H9 (cell line): Measurements from ENCODE around the gene SFTPA2. TPM values are rescaled to one million over a fixed set of nuclear protein-coding genes. Genes with fewer than 3 reads are reported as not detected.

Source experiments
- DNase-seq: peaks from one replicate; pipeline ENCODE4 v3.0.0-alpha.2; 2017
- H2AFZ ChIP-seq: one replicate; pipeline ENCODE4 v1.6.1; 2013; ENCODE audit warnings: mild to moderate bottlenecking, low read length, control low read depth, moderate library complexity
- H2AK5ac ChIP-seq: 2 replicates; pipeline ENCODE4 v1.6.1; 2013; ENCODE audit warnings: low read length, control low read depth, mixed read lengths; ENCODE audit not compliant: insufficient read length
- H2BK120ac ChIP-seq: one replicate; pipeline ENCODE4 v1.6.1; 2013; ENCODE audit warnings: low read depth, mild to moderate bottlenecking, low read length, control low read depth, inconsistent platforms; ENCODE audit not compliant: poor library complexity, severe bottlenecking
- H2BK12ac ChIP-seq: 2 replicates; pipeline ENCODE4 v1.6.1; 2013; ENCODE audit warnings: low read length, control low read depth, mixed read lengths, low read depth; ENCODE audit not compliant: insufficient read length
- H2BK15ac ChIP-seq: 2 replicates; pipeline ENCODE4 v1.6.1; 2013; ENCODE audit warnings: low read depth, low read length, control low read depth
- H2BK20ac ChIP-seq: one replicate; pipeline ENCODE4 v1.6.1; 2013; ENCODE audit warnings: low read depth, mild to moderate bottlenecking, low read length, control low read depth, inconsistent platforms; ENCODE audit not compliant: poor library complexity, severe bottlenecking
- H2BK5ac ChIP-seq: 2 replicates; pipeline ENCODE4 v1.6.1; 2013; ENCODE audit warnings: low read length, control low read depth, mixed read lengths; ENCODE audit not compliant: insufficient read length
- H3K14ac ChIP-seq: 2 replicates; pipeline ENCODE4 v1.6.1; 2013; ENCODE audit warnings: low read length, control low read depth; ENCODE audit not compliant: insufficient read depth
- H3K18ac ChIP-seq: 2 replicates; pipeline ENCODE4 v1.6.1; 2013; ENCODE audit warnings: low read depth, mild to moderate bottlenecking, mixed read lengths, low read length, control low read depth; ENCODE audit not compliant: insufficient read length
- H3K23ac ChIP-seq: 2 replicates; pipeline ENCODE4 v1.6.1; 2013; ENCODE audit warnings: low read length, control low read depth, mixed read lengths, low read depth; ENCODE audit not compliant: insufficient read length
- H3K23me2 ChIP-seq: 2 replicates; pipeline ENCODE4 v1.6.1; 2013; ENCODE audit warnings: low read depth, mild to moderate bottlenecking, mixed read lengths, low read length, control low read depth; ENCODE audit not compliant: insufficient read length, poor library complexity, severe bottlenecking
- H3K27ac ChIP-seq: 2 replicates; pipeline ENCODE4 v1.5.1; 2013; ENCODE audit warnings: low read length, control low read depth, mixed read lengths, low read depth; ENCODE audit not compliant: insufficient read length
- H3K27me3 ChIP-seq: 2 replicates; pipeline ENCODE4 v1.6.1; 2013; ENCODE audit warnings: low read length, control low read depth, inconsistent platforms; ENCODE audit not compliant: insufficient read depth
- H3K4ac ChIP-seq: 2 replicates; pipeline ENCODE4 v1.6.1; 2013; ENCODE audit warnings: low read depth, mild to moderate bottlenecking, control low read depth, inconsistent platforms, low read length, moderate library complexity
- H3K4me1 ChIP-seq: 2 replicates; pipeline ENCODE4 v1.6.1; 2013; ENCODE audit warnings: low read length, control low read depth, inconsistent platforms; ENCODE audit not compliant: insufficient read depth
- H3K4me2 ChIP-seq: 2 replicates; pipeline ENCODE4 v1.6.1; 2013; ENCODE audit warnings: low read length, control low read depth, mixed read lengths; ENCODE audit not compliant: insufficient read length, insufficient read depth
- H3K56ac ChIP-seq: 2 replicates; pipeline ENCODE4 v1.6.1; 2013; ENCODE audit warnings: low read depth, mild to moderate bottlenecking, mixed read lengths, low read length, control low read depth; ENCODE audit not compliant: insufficient read length
- H3K79me1 ChIP-seq: 2 replicates; pipeline ENCODE4 v1.6.1; 2013; ENCODE audit warnings: low read depth, mild to moderate bottlenecking, moderate library complexity, low read length, control low read depth, inconsistent platforms; ENCODE audit not compliant: insufficient read depth, poor library complexity, severe bottlenecking
- H3K79me2 ChIP-seq: 2 replicates; pipeline ENCODE4 v1.6.1; 2013; ENCODE audit warnings: low read length, control low read depth, inconsistent platforms; ENCODE audit not compliant: insufficient read depth
- H3K9ac ChIP-seq: 2 replicates; pipeline ENCODE4 v1.6.1; 2013; ENCODE audit warnings: low read length, control low read depth, mixed read lengths; ENCODE audit not compliant: insufficient read length; ENCODE audit errors: extremely low read depth
- H3K9me3 ChIP-seq: one replicate; pipeline ENCODE4 v1.6.1; 2013; ENCODE audit warnings: low read depth, low read length, inconsistent platforms; ENCODE audit not compliant: control insufficient read depth
- H3T11ph ChIP-seq: one replicate; pipeline ENCODE4 v1.6.1; 2013; ENCODE audit warnings: mild to moderate bottlenecking, low read length, control low read depth, inconsistent platforms
- H4K20me1 ChIP-seq: one replicate; pipeline ENCODE4 v1.6.1; 2013; ENCODE audit not compliant: control insufficient read depth, insufficient read length, insufficient read depth
- H4K5ac ChIP-seq: 2 replicates; pipeline ENCODE4 v1.6.1; 2013; ENCODE audit warnings: low read depth, mild to moderate bottlenecking, mixed read lengths, low read length, control low read depth; ENCODE audit not compliant: insufficient read length
- H4K8ac ChIP-seq: replicated peaks from 2 replicates; pipeline ENCODE4 v1.6.1; 2013; ENCODE audit warnings: low read length, control low read depth, mixed read lengths, low read depth; ENCODE audit not compliant: insufficient read length
- H4K91ac ChIP-seq: 2 replicates; pipeline ENCODE4 v1.6.1; 2013; ENCODE audit warnings: low read depth, mild to moderate bottlenecking, moderate library complexity, mixed read lengths, low read length, control low read depth; ENCODE audit not compliant: insufficient read length
- H3K27ac Mint-ChIP-seq, 3 experiments: 2 replicates in 2 of 3; 3 replicates in 1 of 3; pipeline ENCODE4 v1.8.0; 2020 to 2021; ENCODE audit warnings: mixed read lengths in 3 of 3, mild to moderate bottlenecking in 1 of 3, moderate library complexity in 1 of 3
- H3K27me3 Mint-ChIP-seq: 2 replicates; pipeline ENCODE4 v1.8.0; 2021; ENCODE audit warnings: low read depth, mild to moderate bottlenecking, moderate library complexity, mixed read lengths
- H3K36me3 Mint-ChIP-seq, 3 experiments: 2 replicates in 2 of 3; 3 replicates in 1 of 3; pipeline ENCODE4 v1.8.0; 2020 to 2021; ENCODE audit warnings: low read depth in 3 of 3, mixed read lengths in 3 of 3; ENCODE audit not compliant: insufficient read depth in 1 of 3
- H3K4me1 Mint-ChIP-seq, 2 experiments: 2 replicates each; pipeline ENCODE4 v1.8.0; 2020; ENCODE audit warnings: mixed read lengths in 2 of 2
- H3K4me3 Mint-ChIP-seq, 2 experiments: 2 replicates in 1 of 2; 3 replicates in 1 of 2; pipeline ENCODE4 v1.8.0; 2020 to 2021; ENCODE audit warnings: mild to moderate bottlenecking in 2 of 2, mixed read lengths in 2 of 2, moderate library complexity in 1 of 2
- H3K9me3 Mint-ChIP-seq, 2 experiments: 2 replicates in 1 of 2; 3 replicates in 1 of 2; pipeline ENCODE4 v1.8.0; 2020; ENCODE audit warnings: mild to moderate bottlenecking in 2 of 2, mixed read lengths in 2 of 2, moderate library complexity in 1 of 2
- CTCF ChIP-seq: fragments of 200-600 bp; sonication (generic); conservative IDR thresholded peaks from 3 replicates; pipeline ENCODE4 v1.8.0; 2021; ENCODE audit warnings: antibody characterized with exemption, mild to moderate bottlenecking
- total RNA-seq: library from RNA; stranded (reverse); gene quantifications from 2 replicates; pipeline ENCODE4 v1.2.1, GENCODE V29; 2021

Gene SFTPA2
- total RNA-seq, 1 experiment from 2014 or later = not detected

DNA sequence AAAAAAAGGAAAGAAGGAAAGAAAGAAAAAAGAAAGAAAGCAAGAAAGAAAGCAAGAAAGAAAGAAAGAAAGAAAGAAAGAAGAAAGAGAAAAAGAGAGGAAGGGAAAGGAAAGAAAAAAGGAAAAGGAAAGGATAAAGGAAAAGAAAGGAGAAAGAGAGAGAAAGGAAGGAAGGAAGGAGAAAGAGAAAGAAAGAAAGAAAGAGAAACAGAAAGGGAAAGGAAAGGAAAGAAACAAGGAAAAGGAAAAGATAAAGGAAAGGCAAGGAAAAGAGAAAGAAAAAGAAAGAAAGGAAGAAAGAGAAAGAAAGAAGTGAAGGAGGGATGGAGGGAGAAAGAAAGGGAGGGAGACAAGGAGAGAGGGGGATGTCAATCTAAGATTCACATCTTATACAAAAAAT lies 20.8 kb upstream of the SFTPA2 start:
- Histone ChIP-seq H4K91ac (no peak overlapping the region), H4K8ac (no peak overlapping the region), H3K9ac (no peak overlapping the region), H3K23ac (no peak overlapping the region), H2BK20ac (no peak overlapping the region), H2BK5ac (no peak overlapping the region), H3T11ph (no peak overlapping the region), H3K4ac (no peak overlapping the region), H2AFZ (no peak overlapping the region), H3K79me1 (no peaks in the 10 kb centered on the region), H3K18ac (no peak overlapping the region), H4K20me1 (no peaks in the 10 kb centered on the region), H3K14ac (no peak overlapping the region), H3K4me1 (no peaks in the 10 kb centered on the region), H3K9me3 (no peaks in the 10 kb centered on the region), H3K4me2 (no peak overlapping the region), H2AK5ac (no peak overlapping the region), H2BK15ac (no peak overlapping the region), H3K23me2 (no peaks in the 10 kb centered on the region), H3K27ac (no peak overlapping the region), H3K79me2 (no peaks in the 10 kb centered on the region), H2BK12ac (no peak overlapping the region), H3K27me3 (no peaks in the 10 kb centered on the region), H3K56ac (no peak overlapping the region), H4K5ac (no peak overlapping the region), H2BK120ac (no peak overlapping the region)
- no peak overlapping the region for H3K4me3 Mint-ChIP-seq
- H3K4me1 Mint-ChIP-seq = peaks cover 0 to 4% of the 10 kb centered on the region in 2 experiments; a peak in 1 of 4 replicates
- H3K36me3 Mint-ChIP-seq = no peaks in the 10 kb centered on the region
- no peak for TF ChIP-seq CTCF
- H3K27me3 Mint-ChIP-seq = peaks cover 15% of the 10 kb centered on the region
- no peak overlapping the region for H3K27ac Mint-ChIP-seq
- peaks cover 3 to 6% of the 10 kb centered on the region in 2 experiments; a peak in 4 of 5 replicates for H3K9me3 Mint-ChIP-seq
- no peak for DNase-seq
